SK-N-MC (cell line): ENCODE results near the gene PKD2.

Experiments
- EZH2 ChIP-seq: fragments of 200-600 bp; sonication (generic); IDR thresholded peaks from one replicate; pipeline ENCODE4 v1.6.1; 2017; ENCODE audit warnings: antibody characterized with exemption
- FOXP2 ChIP-seq: optimal IDR thresholded peaks from 2 replicates; pipeline ENCODE3; 2011; ENCODE audit warnings: mild to moderate bottlenecking, moderate library complexity; ENCODE audit not compliant: insufficient read depth; ENCODE audit errors: extremely low read length, control extremely low read depth
- POLR2AphosphoS5 ChIP-seq: IDR thresholded peaks from 2 replicates; pipeline ENCODE4 v1.6.1; 2012; ENCODE audit warnings: mild to moderate bottlenecking, low read depth, low read length, borderline replicate concordance

- TF ChIP-seq EZH2 (no peak), FOXP2 (no peak), POLR2AphosphoS5 (no peak)
Observed at GRCh38 chr4:88010966-88011365, 3.5 kb downstream of the PKD2 start.
